NCI-H2227 (cell line): ENCODE results near the gene KMT2C.

Experiments
- DNase-seq: peaks from one replicate; lab custom pipeline; 2025; ENCODE audit not compliant: unreplicated experiment; lab: John Stamatoyannopoulos, UW

Gene KMT2C

GRCh38 chr7:152117356-152117755, 318.4 kb downstream of the KMT2C start:
- no peak for DNase-seq

- no peak for DNase-seq
These were observed 320.6 kb downstream of the KMT2C start for GRCh38 chr7:152115021-152115718.

GRCh38 chr7:152112829-152113228, 323.0 kb downstream of the KMT2C start:
- no peak for DNase-seq

- DNase-seq: no peak
These were observed 327.4 kb downstream of the KMT2C start for GRCh38 chr7:152108359-152108758.

GRCh38 chr7:152107945-152108344, 327.9 kb downstream of the KMT2C start:
- no peak for DNase-seq

GRCh38 chr7:152106990-152107389, 328.8 kb downstream of the KMT2C start:
- no peak for DNase-seq

- DNase-seq: no peak
These were observed 330.6 kb downstream of the KMT2C start for GRCh38 chr7:152105205-152105604.

- DNase-seq: no peak
These were observed 332.1 kb downstream of the KMT2C start for GRCh38 chr7:152103691-152104090.

- DNase-seq: no peak
These were observed 332.7 kb downstream of the KMT2C start for GRCh38 chr7:152103066-152103465.

- no peak for DNase-seq
These were observed 338.5 kb downstream of the KMT2C start for GRCh38 chr7:152097330-152097729.

GRCh38 chr7:152095771-152096170, 340.0 kb downstream of the KMT2C start:
- no peak for DNase-seq

- DNase-seq: no peak
These were observed 342.1 kb downstream of the KMT2C start for GRCh38 chr7:152093717-152094116.

- DNase-seq: no peak
These were observed 345.1 kb downstream of the KMT2C start for GRCh38 chr7:152090747-152091146.

GRCh38 chr7:152089183-152089582, 346.6 kb downstream of the KMT2C start:
- no peak for DNase-seq

GRCh38 chr7:152086513-152086912, 349.3 kb downstream of the KMT2C start:
- DNase-seq: no peak

- DNase-seq: no peak
These were observed 350.7 kb downstream of the KMT2C start for GRCh38 chr7:152085131-152085530.
